SK-N-MC (cell line): ENCODE data around the gene KCNN1.

Experiments
- EZH2 ChIP-seq: fragments of 200-600 bp; sonication (generic); IDR thresholded peaks from one replicate; pipeline ENCODE4 v1.6.1; 2017; ENCODE audit warnings: antibody characterized with exemption
- POLR2AphosphoS5 ChIP-seq: IDR thresholded peaks from 2 replicates; pipeline ENCODE4 v1.6.1; 2012; ENCODE audit warnings: mild to moderate bottlenecking, low read depth, low read length, borderline replicate concordance

DNA sequence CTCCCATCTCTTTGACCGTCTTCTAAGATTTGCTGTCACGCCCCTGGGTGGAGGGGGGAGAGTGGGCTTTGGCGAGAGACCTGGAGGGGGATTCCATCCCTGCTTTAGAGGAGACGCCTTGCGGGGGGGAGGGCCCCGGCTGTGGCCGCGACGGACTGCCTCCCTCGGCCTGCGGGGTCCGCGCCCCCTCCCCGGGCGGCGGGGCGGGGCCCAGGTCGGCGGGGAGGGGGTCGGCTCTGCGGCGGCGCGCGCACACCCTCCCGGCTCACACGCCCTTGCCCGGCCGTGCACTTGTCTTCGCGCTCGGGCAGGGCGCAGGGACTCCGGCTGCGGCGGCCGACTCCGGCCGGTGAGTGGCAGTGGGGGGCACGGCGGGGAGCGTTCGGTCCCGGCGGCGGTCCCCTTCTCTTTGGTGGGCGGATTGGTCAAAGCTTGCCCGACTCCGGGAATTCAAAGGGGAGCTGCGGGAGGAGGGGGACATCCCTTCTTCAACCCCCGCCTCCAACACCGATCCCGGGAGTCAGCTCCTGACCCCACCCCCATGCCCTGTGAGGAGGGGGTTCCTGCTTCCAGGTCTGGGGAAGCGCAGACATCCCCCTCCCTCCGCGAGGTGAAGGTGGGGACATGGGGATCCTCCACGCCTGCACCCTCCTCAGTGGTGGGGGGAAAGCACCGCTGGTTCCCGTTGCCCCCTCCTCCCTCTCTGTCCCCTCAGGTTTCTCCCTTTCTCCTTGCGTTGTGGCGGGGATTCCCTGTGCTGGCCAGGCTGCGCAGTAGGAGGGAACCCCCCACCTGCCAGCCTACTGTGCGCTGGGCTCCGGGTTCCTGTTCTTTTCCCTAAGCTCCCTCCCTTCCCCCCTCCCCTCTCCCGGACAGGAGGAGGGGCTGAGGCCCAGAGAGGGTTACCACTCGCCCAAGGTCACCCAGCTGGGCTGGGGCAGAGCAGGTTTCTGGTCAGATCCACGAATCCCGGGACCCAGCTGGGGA is 14.6 kb upstream of the KCNN1 start:
- TF ChIP-seq POLR2AphosphoS5 = 0 out of 2 replicates have a peak, but pooled peaks have one; percentile 32
- no peak for TF ChIP-seq EZH2
